ENCODE data around the gene XRCC6.

XRCC6 gene

DNA sequence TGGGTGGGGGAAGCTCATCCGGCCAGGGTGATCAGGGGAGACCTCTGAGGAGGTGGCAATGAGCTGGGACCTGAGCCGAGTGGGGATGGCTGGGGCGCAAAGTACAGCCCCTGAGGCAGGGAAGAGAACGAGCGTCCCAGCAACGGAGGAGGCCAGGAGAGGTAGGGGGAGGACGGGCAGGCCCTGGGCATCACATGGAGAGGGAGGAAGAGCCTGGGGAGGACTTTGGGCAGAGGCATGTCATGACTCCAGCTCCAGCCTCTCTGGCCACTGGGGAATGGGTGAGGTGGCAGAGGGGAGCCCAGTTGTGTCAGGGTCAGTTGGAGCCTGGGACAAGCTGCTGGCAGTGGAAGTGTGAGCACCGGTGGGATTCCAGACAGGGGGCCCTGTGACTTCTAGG is 43.0 kb upstream of the XRCC6 start:
- no peak overlapping the region for H3K4me3 ChIP-seq (ENCODE audit: low read depth, low read length)
- TF ChIP-seq, protein P1, sequence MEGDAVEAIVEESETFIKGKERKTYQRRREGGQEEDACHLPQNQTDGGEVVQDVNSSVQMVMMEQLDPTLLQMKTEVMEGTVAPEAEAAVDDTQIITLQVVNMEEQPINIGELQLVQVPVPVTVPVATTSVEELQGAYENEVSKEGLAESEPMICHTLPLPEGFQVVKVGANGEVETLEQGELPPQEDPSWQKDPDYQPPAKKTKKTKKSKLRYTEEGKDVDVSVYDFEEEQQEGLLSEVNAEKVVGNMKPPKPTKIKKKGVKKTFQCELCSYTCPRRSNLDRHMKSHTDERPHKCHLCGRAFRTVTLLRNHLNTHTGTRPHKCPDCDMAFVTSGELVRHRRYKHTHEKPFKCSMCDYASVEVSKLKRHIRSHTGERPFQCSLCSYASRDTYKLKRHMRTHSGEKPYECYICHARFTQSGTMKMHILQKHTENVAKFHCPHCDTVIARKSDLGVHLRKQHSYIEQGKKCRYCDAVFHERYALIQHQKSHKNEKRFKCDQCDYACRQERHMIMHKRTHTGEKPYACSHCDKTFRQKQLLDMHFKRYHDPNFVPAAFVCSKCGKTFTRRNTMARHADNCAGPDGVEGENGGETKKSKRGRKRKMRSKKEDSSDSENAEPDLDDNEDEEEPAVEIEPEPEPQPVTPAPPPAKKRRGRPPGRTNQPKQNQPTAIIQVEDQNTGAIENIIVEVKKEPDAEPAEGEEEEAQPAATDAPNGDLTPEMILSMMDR (IDR thresholded peaks at IDR 0.05; ENCODE audit: borderline replicate concordance, insufficient read depth, low read depth, low read length): no peak

DNA sequence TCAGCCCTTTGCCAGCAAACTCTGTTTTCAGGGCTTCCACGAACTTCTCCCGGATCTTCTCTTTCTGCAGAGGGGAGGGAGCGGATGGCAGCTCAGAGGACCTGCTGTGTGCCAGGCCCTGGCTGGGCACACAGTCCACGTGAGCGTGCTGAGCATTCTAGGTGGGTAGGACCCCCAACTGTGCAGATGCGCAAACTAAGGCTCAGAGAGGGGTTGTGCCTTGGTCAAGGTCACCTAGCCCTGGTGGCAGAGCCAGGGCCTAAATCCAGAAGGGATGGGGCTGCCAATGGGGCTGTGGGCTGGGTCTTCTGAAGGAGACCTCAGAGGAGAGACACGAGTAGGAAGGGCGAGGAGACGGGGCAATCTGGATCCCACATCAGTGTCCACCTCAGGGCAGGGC is 42.3 kb upstream of the XRCC6 start:
- no peak overlapping the region for H3K4me3 ChIP-seq (ENCODE audit: low read depth, low read length)
- TF ChIP-seq, protein P1 (IDR thresholded peaks at IDR 0.05; ENCODE audit: borderline replicate concordance, insufficient read depth, low read depth, low read length): no peak

DNA sequence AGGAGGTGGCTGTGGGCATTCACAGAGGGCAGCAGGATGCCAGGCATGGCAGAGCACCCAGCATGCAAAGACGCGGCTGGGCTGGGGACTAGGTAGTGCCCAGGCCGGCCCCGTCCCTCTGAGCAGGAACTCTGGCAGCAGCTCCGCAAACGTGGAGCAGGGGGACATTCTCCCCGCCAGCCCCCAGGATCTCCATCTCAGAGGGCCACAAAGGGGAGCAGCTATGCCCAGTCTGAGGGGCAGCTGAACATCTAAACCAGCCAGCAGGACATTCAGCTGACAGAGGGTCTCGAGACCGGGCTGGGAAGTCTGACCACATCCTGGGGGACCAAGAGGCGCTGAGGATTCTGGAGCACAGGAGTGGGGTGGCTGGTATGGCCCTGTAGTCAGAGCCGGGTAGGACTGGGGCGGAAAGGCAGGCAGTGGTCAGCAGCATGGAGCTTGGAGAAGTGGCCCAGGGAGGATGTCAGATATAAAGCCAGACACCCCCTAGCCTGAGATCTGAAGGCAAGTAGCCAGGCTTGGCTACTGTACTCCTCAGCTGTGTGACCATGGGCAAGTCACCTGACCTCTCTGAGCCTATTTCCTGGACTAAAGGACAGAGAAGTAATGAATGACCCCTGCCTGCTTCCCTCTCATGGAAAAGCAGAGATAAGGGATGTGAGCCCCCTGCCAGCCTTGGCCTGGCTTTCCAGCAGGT is 41.6 kb upstream of the XRCC6 start:
- no peak overlapping the region for H3K4me3 ChIP-seq (ENCODE audit: low read depth, low read length)
- TF ChIP-seq, protein P1 (IDR thresholded peaks at IDR 0.05; ENCODE audit: borderline replicate concordance, insufficient read depth, low read depth, low read length): no peak

DNA sequence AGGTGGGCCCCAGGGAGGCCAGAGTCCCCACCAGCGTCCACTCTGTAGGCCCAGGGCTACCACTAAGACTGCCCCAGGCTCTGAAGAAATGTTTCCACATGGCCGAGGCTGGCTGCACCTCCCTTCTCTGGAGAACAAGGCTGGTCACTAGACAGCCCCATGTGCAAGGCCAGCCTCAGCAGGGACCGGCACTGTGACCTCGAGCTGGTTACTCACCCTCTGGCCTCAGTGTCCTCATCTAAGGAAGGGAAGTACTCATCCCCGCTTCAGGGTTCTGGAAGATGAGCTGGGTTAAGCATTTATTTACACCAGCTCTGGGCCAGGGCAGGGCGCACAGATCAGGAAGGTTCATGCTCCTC is 41.1 kb upstream of the XRCC6 start:
- H3K4me3 ChIP-seq (ENCODE audit: low read depth, low read length): no peak overlapping the region
- TF ChIP-seq, protein P1 (IDR thresholded peaks at IDR 0.05; ENCODE audit: borderline replicate concordance, insufficient read depth, low read depth, low read length): no peak

DNA sequence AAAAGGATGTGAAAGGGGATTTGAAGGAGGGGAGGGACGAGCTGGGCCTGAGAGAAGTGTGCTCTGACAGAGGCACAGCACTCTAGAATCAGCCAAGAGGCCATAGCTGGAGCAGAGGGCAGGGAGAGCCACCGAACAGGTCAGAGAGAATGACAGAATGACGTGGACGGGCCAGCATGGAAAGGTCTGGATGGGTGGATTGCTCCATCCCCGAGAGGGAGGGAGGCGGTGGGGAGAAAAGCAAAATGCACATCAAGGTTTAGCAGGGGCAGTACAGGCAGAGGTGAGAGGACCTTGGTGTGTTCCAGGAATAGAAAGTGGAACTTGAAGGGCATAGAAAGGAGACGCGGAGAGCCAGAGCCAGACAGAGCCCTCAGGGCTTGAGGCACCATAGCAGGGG is 38.4 kb upstream of the XRCC6 start:
- TF ChIP-seq, protein P1 (IDR thresholded peaks at IDR 0.05; ENCODE audit: borderline replicate concordance, insufficient read depth, low read depth, low read length): no peak
- no peak overlapping the region for H3K4me3 ChIP-seq (ENCODE audit: low read depth, low read length)

DNA sequence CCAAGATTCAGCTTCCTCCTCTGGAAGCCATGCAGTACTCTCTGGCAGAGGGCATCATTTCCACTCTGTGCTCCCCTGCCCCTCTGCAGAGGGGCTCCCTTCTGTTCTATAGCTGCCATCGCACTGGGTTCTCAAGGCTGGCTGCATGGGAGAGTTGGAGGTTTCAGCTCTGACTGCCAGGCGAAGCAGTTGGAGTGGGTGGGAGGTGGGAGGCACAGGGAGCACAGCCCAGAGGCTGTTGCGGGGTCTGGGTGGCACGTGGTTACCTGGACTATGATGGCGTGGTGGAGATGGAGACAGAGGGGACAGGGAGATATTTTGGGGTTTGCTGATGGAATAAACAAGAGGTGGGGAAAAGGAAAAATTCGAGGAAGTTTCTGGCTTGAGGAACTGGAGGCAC is 36.2 kb upstream of the XRCC6 start:
- TF ChIP-seq, protein P1 (IDR thresholded peaks at IDR 0.05; ENCODE audit: borderline replicate concordance, insufficient read depth, low read depth, low read length): no peak
- no peak overlapping the region for H3K4me3 ChIP-seq (ENCODE audit: low read depth, low read length)

DNA sequence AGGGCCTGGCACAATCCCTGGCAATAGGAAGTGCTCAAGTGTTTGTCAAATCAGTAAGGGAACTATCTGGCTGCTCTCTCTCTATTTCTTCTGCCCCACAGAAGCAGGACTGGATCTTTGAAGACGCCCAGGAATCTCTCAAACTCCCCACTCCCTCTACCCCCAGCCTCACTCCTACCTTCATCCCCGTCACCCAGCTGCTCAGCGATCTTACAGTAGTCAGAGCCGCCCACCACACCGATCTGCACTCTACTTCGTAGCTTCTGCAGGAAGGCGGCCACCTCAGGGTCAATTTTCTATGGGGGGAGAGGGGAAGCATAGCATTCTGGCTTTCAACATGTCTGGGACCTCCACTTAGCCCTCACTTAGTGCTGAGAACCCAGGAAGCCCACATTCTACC is 35.2 kb upstream of the XRCC6 start:
- no peak overlapping the region for H3K4me3 ChIP-seq (ENCODE audit: low read depth, low read length)
- TF ChIP-seq, protein P1 (IDR thresholded peaks at IDR 0.05; ENCODE audit: borderline replicate concordance, insufficient read depth, low read depth, low read length): no peak
